ENCODE measurements around the gene CMSS1. TPM values are rescaled to one million over a fixed set of nuclear protein-coding genes. Genes with fewer than 3 reads are reported as not detected.

Gene CMSS1
- total RNA-seq, 1 experiment from 2014 or later, result 50.7 TPM

- in situ Hi-C loops (cut with HindIII; ENCODE audit: low pct_unique_long_range_greater_than_20kb, low sequenced_read_pairs), result no loop called here
- no peak for DNase-seq (ENCODE audit: low read depth, low spot score)
Measured at GRCh38 chr3:100104817-100105413, 287.3 kb downstream of the CMSS1 start.

GRCh38 chr3:100105501-100105900, 287.8 kb downstream of the CMSS1 start:
- in situ Hi-C loops (cut with HindIII; ENCODE audit: low pct_unique_long_range_greater_than_20kb, low sequenced_read_pairs), result no loop called here
- no peak for DNase-seq (ENCODE audit: low read depth, low spot score)

DNA sequence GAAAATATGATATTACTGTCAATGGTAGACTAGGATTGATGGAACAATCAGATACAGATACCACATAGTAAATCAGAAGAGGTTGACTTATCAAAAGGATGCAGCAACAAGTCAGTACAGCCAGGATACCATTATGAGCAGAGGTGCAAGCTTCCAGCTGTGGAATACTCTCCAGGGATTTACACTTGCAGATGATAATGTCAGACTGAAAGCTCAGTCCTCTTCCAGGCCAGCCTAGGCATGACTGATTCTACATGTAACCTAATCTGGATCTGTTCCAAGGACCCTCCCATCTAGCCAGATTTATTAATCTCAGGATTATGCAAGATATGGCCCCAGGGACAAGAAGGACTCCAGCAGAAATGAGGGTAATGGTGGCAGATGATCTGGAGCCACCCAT, 288.4 kb downstream of the CMSS1 start:
- DNase-seq (ENCODE audit: low read depth, low spot score), result no peak
- in situ Hi-C loops (cut with HindIII; ENCODE audit: low pct_unique_long_range_greater_than_20kb, low sequenced_read_pairs), result no loop called here

GRCh38 chr3:100106531-100107141, 289.0 kb downstream of the CMSS1 start:
- DNase-seq (ENCODE audit: low read depth, low spot score), result no peak
- in situ Hi-C loops (cut with HindIII; ENCODE audit: low pct_unique_long_range_greater_than_20kb, low sequenced_read_pairs), result no loop called here

- in situ Hi-C loops (cut with HindIII; ENCODE audit: low pct_unique_long_range_greater_than_20kb, low sequenced_read_pairs), result no loop called here
- DNase-seq (ENCODE audit: low read depth, low spot score), result no peak
Measured at GRCh38 chr3:100107221-100107814, 289.7 kb downstream of the CMSS1 start.

GRCh38 chr3:100108464-100109079, 290.9 kb downstream of the CMSS1 start:
- DNase-seq (ENCODE audit: low read depth, low spot score), result no peak
- in situ Hi-C loops (cut with HindIII; ENCODE audit: low pct_unique_long_range_greater_than_20kb, low sequenced_read_pairs), result no loop called here

DNA sequence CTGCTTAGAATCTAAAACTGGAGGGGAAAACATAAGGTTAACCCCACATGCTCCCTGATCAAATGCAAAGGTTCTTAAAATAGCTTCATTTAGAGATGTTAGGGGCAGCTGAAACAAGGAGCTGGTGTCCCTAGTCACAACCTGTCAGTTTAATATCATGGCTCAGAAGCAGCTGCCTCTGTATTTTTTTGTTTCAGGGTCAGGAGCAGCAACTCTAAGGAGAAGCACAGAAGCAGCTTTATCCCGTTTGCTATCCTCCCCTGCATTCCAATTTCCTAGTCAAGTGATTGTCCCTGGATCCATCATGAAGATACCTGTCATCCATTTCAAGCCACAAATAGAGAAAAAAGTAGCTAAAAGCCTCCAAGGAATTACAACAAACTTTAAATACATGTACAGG, 292.5 kb downstream of the CMSS1 start:
- no peak for DNase-seq (ENCODE audit: low read depth, low spot score)
- in situ Hi-C loops (cut with HindIII; ENCODE audit: low pct_unique_long_range_greater_than_20kb, low sequenced_read_pairs), result no loop called here

DNA sequence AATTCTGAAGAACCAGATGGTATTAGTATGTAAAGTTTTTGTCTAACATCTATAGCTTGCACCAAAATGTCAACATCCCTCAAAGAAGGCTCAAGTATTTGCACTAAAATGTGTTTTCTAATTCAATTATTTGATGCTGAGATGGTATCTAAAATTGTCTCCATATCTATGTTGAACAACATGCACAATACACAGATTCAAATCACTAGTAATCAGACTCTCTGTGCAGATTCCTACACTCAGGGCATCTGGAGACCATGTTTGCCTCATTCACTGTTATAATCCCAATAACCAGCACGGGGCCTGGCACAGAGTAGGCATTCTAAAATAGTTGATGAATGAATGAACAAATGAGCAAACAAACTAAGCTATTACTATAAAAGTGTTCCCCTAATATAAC, 294.1 kb downstream of the CMSS1 start:
- no peak for DNase-seq (ENCODE audit: low read depth, low spot score)
- in situ Hi-C loops (cut with HindIII; ENCODE audit: low pct_unique_long_range_greater_than_20kb, low sequenced_read_pairs), result no loop called here

GRCh38 chr3:100113723-100114412, 296.2 kb downstream of the CMSS1 start:
- in situ Hi-C loops (cut with HindIII; ENCODE audit: low pct_unique_long_range_greater_than_20kb, low sequenced_read_pairs), result no loop called here
- no peak for DNase-seq (ENCODE audit: low read depth, low spot score)

- no peak for DNase-seq (ENCODE audit: low read depth, low spot score)
- in situ Hi-C loops (cut with HindIII; ENCODE audit: low pct_unique_long_range_greater_than_20kb, low sequenced_read_pairs), result no loop called here
Measured at GRCh38 chr3:100114413-100115030, 296.9 kb downstream of the CMSS1 start, which contains the start of gene FILIP1L. TSS of gene FILIP1L (minus strand) at chr3:100114501.

DNA sequence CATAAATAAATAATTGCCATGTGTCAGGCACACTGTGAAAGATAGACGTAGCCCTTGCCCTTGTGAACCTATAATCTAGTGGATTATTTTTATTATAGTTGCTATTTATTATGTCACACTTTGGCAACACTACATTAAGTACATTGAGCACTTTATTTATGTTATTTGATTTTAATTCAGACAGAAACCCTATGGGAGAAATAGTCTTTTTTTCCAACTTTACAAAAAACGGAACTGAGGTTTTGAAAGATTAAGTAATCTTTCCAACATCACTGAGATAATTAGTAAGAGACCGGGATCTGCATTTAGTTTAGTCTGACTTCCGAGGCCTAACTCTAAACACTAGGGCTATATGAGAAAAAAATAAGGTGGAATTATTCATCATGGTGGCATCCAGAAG, 299.4 kb downstream of the CMSS1 start:
- in situ Hi-C loops (cut with HindIII; ENCODE audit: low pct_unique_long_range_greater_than_20kb, low sequenced_read_pairs), result no loop called here
- DNase-seq (ENCODE audit: low read depth, low spot score), result no peak

GRCh38 chr3:100120012-100120411, 302.4 kb downstream of the CMSS1 start:
- no peak for DNase-seq (ENCODE audit: low read depth, low spot score)
- in situ Hi-C loops (cut with HindIII; ENCODE audit: low pct_unique_long_range_greater_than_20kb, low sequenced_read_pairs), result no loop called here

GRCh38 chr3:100120693-100121092, 303.0 kb downstream of the CMSS1 start:
- no peak for DNase-seq (ENCODE audit: low read depth, low spot score)
- in situ Hi-C loops (cut with HindIII; ENCODE audit: low pct_unique_long_range_greater_than_20kb, low sequenced_read_pairs), result no loop called here

DNA sequence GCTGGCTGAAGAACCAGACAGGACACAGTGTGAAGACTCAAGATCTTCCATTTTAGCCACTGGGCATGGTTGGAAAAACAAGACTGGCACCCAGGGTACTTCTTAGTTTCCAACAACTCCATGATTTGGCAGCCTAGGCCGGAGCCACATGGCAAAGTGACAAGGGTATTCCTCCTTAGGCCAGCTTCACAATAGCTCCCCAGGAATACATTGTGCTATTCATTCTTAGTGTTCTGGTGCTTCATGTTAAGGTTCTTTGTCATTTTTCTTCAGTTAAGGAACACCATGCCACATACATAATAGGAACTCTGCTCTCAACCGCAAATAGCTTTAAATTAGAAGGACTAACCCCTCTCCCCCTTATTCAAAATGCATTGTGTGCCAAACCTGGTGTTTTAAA, 304.7 kb downstream of the CMSS1 start:
- DNase-seq (ENCODE audit: low read depth, low spot score), result no peak
- in situ Hi-C loops (cut with HindIII; ENCODE audit: low pct_unique_long_range_greater_than_20kb, low sequenced_read_pairs), result no loop called here

DNA sequence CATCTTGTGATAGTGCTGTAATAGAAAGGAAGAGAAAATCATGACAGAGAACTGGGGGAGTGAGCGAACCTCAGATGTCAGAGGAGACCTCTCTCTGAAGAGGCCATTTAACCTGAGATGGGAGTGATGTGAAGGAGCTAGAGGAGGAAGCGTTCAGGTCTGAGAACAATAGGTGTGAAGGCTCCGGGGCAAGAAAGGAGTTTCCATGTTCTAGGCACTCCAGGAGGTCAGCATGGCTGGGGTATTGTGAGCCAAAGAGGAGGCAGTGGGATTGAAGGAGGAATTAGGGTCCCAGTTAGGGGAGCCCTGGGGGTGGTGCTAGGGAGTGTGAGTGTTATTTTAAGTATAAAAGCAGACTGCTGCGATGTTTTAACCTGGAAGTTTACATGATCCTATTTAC, 305.4 kb downstream of the CMSS1 start:
- DNase-seq (ENCODE audit: low read depth, low spot score), result no peak
- in situ Hi-C loops (cut with HindIII; ENCODE audit: low pct_unique_long_range_greater_than_20kb, low sequenced_read_pairs), result no loop called here

GRCh38 chr3:100124201-100124761, 306.6 kb downstream of the CMSS1 start:
- in situ Hi-C loops (cut with HindIII; ENCODE audit: low pct_unique_long_range_greater_than_20kb, low sequenced_read_pairs), result no loop called here
- peak; percentile 32 for DNase-seq (ENCODE audit: low read depth, low spot score)

- peak; percentile 5 for DNase-seq (ENCODE audit: low read depth, low spot score)
- in situ Hi-C loops (cut with HindIII; ENCODE audit: low pct_unique_long_range_greater_than_20kb, low sequenced_read_pairs), result no loop called here
Measured at GRCh38 chr3:100125161-100125938, 307.7 kb downstream of the CMSS1 start.
